ENCODE data around the gene EHD1.

DNA sequence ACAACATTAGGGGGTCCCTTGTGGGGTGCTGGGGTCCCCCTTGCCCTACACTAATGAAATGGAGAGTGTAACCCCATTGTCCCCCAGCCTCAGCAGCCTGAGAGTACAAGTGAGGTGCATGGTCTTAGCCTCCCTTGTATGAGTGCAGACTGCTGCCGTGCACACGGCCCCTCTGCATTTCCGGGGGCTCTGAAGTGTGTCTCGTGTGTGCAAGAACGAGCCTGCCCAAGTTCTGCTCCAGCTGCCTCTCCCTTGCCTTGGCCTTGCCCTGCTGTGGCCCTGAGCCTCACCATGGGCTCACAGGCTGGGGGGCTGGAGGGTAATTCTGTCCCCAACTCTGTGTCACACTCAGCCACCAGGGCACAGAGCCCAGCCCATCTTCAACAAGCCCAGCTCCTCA is 5.2 kb upstream of the EHD1 start:
- no peak for TF ChIP-seq CTCF (IDR thresholded peaks at IDR 0.05)
- TF ChIP-seq POLR2AphosphoS5 (IDR thresholded peaks at IDR 0.05) = no peak
- TF ChIP-seq EP300 (IDR thresholded peaks at IDR 0.05; ENCODE audit: low read depth) = no peak
- TF ChIP-seq POLR2A (IDR thresholded peaks at IDR 0.05) = no peak
